ENCODE measurements around the gene SRSF7.

DNA sequence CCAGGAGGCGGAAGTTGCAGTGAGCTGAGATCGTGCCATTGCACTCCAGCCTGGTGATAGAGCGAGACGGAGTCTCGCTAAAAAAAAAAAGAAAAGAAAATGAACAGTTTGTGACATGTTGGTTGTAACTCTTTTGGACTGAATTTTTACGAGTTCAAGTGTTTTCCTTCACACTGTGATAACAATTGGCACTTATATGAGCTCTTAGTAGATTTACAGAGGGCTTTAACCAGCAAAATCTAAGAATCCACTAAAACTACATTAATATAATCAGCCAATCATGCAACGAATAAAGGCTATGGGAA lies 24.7 kb upstream of the SRSF7 start:
- TF ChIP-seq EZH2 (IDR thresholded peaks at IDR 0.05; ENCODE audit: low read length), result no peak
- TF ChIP-seq CTCF (optimal IDR thresholded peaks at IDR 0.05 in 1 of 3, IDR thresholded peaks at IDR 0.05 in 1 of 3, conservative IDR thresholded peaks at IDR 0.05 in 1 of 3; ENCODE audit: extremely low read depth in 1 of 3, insufficient read depth in 2 of 3, low read length in 3 of 3), result no peak

All from keratinocyte (primary cell).